H1 (cell line): Measurements from ENCODE around the gene ADARB2.

Source experiments
- JUND ChIP-seq: IDR thresholded peaks from 2 replicates; pipeline ENCODE4 v1.6.1; 2011; ENCODE audit warnings: mild to moderate bottlenecking, improper control_type of control experiment, low read length
- POLR2A ChIP-seq, 2 experiments: IDR thresholded peaks; 1 replicate in 1 of 2; 2 replicates in 1 of 2; pipeline ENCODE4 v1.6.1; 2011; ENCODE audit warnings: low read depth in 2 of 2, low read length in 2 of 2, mild to moderate bottlenecking in 2 of 2; ENCODE audit errors: control extremely low read depth in 1 of 2
- TAF1 ChIP-seq: IDR thresholded peaks from 2 replicates; pipeline ENCODE4 v1.6.1; 2011; ENCODE audit warnings: mild to moderate bottlenecking, low read depth, low read length
- TF ChIP-seq, protein P1 (sequence below), 3 experiments: IDR thresholded peaks; 1 replicate in 2 of 3; 2 replicates in 1 of 3; pipeline versions ENCODE4 v1.5.1 to v1.6.1; 2011; ENCODE audit warnings: low read length in 3 of 3, mild to moderate bottlenecking in 3 of 3, inconsistent platforms in 2 of 3, low read depth in 1 of 3, moderate library complexity in 1 of 3; ENCODE audit not compliant: insufficient read depth in 1 of 3; ENCODE audit errors: control extremely low read depth in 1 of 3

DNA sequence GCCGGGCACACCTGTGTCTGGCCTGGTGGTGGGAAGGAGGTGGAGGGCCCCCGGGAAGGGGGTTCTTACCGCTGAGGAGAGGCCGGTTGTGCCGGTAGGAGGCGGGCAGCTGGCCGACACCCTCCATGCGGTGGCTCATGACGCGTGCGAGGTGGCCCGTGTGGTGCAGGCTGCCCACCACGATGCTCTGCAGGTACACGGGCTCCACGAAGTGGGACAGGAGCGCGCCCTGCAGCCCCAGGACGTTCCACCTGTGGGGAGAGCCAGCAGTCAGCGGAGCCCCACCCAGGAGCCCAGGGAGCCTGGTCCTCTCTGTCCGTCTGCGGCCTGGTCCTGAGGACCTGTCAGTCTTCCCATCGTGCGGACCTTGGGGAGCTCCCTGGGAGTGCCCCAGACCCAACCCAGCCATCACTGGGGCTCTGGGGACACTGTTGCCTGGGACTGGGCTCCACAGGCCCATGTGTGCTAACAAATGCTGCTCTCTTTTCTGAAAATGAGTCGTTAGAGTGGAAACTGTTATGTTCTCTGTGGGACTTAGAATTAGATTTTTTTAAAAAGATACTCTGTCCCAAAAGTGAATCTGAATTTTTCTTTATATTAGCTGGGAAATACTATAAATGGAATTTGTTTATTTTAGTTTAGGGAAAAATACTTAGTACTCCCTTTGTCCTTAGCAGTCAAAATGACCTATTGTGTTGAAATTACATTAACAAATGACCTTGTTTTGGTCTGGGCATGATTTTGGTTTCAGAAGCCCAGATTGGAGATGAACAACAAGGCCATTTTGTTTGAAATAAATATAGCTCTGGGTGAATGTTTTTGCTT, 537.2 kb downstream of the ADARB2 start:
- no peak for TF ChIP-seq POLR2A (IDR thresholded peaks at IDR 0.05; ENCODE audit: control extremely low read depth in 1 of 2, low read depth in 2 of 2, low read length in 2 of 2)
- TF ChIP-seq TAF1 = no peak
- TF ChIP-seq, protein P1, sequence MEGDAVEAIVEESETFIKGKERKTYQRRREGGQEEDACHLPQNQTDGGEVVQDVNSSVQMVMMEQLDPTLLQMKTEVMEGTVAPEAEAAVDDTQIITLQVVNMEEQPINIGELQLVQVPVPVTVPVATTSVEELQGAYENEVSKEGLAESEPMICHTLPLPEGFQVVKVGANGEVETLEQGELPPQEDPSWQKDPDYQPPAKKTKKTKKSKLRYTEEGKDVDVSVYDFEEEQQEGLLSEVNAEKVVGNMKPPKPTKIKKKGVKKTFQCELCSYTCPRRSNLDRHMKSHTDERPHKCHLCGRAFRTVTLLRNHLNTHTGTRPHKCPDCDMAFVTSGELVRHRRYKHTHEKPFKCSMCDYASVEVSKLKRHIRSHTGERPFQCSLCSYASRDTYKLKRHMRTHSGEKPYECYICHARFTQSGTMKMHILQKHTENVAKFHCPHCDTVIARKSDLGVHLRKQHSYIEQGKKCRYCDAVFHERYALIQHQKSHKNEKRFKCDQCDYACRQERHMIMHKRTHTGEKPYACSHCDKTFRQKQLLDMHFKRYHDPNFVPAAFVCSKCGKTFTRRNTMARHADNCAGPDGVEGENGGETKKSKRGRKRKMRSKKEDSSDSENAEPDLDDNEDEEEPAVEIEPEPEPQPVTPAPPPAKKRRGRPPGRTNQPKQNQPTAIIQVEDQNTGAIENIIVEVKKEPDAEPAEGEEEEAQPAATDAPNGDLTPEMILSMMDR (IDR thresholded peaks at IDR 0.05; ENCODE audit: control extremely low read depth in 1 of 3, insufficient read depth in 1 of 3, low read depth in 1 of 3, low read length in 3 of 3) = no peak
- no peak for TF ChIP-seq JUND
